HepG2 (cell line): ENCODE results near the gene VCL. TPM values are rescaled to one million over a fixed set of nuclear protein-coding genes. Genes with fewer than 3 reads are reported as not detected.

Experiments
- ATAC-seq: fragments of 200-7000 bp; cut with Tn5 transposase; 3 replicates; pipeline ENCODE4 v1.9.1; 2020; ENCODE audit warnings: mild to moderate bottlenecking, moderate library complexity
- BruUV-seq: library from RNA; stranded (reverse); fragments of 400-500 nt; replicated peaks from 2 replicates; lab custom pipeline; 2021; lab: Mats Ljungman, UMichigan
- CTCF ChIA-PET: fragments of 300-600 bp; formaldehyde crosslinking; extraction: SDS; loops from one replicate; lab custom pipeline; 2021; ENCODE audit warnings: low total read pairs, inconsistent platforms, low intra/inter-chr PET ratio; lab: Yijun Ruan, JAX
- POLR2A ChIA-PET: fragments of 350-600 bp; sonication (Branson Sonifier 250); formaldehyde crosslinking; loops from one replicate; lab custom pipeline; 2020; ENCODE audit warnings: antibody characterized with exemption, inconsistent platforms; lab: Yijun Ruan, JAX
- DNase-seq: peaks from one replicate; pipeline ENCODE4 v3.0.0-alpha.2; 2015; ENCODE audit warnings: low spot score
- FAIRE-seq: peaks from 3 replicates; lab custom pipeline; 2011; peaks lifted over from hg19 to GRCh38; lab: Jason Lieb, UNC
- H2AFZ ChIP-seq: one replicate; pipeline ENCODE4 v1.6.1; 2011; ENCODE audit warnings: low read length, inconsistent platforms
- H3K27ac ChIP-seq: fragments of 300-600 bp; 3 replicates; pipeline ENCODE4 v1.8.0; 2011; ENCODE audit warnings: mixed run types, mild to moderate bottlenecking, mixed read lengths, low read length, inconsistent platforms; ENCODE audit not compliant: insufficient read depth; ENCODE audit errors: extremely low read length
- H3K27me3 ChIP-seq, 2 experiments: fragments of 200-600 bp in 1 of 2; 2 replicates in 1 of 2; 3 replicates in 1 of 2; pipeline versions ENCODE4 v1.6.0 to v1.8.0; 2011; ENCODE audit warnings: low read length in 2 of 2, mild to moderate bottlenecking in 2 of 2, moderate library complexity in 2 of 2, inconsistent platforms in 1 of 2; ENCODE audit not compliant: insufficient read depth in 2 of 2, control insufficient read depth in 1 of 2
- H3K36me3 ChIP-seq, 2 experiments: fragments of 200-600 bp in 1 of 2; replicated peaks in 1 of 2; 2 replicates in 1 of 2; 3 replicates in 1 of 2; pipeline versions ENCODE4 v1.5.1 to v1.8.0; 2011; ENCODE audit warnings: low read length in 2 of 2, inconsistent platforms in 1 of 2; ENCODE audit not compliant: insufficient read depth in 2 of 2, control insufficient read depth in 1 of 2
- H3K4me1 ChIP-seq: 2 replicates; pipeline ENCODE4 v1.5.1; 2012; ENCODE audit warnings: low read length, inconsistent platforms; ENCODE audit not compliant: insufficient read depth
- H3K4me2 ChIP-seq: 2 replicates; pipeline ENCODE4 v1.6.0; 2011; ENCODE audit warnings: low read depth, low read length, inconsistent platforms
- H3K4me3 ChIP-seq, 3 experiments: fragments of 200-600 bp in 1 of 3; sonication (generic), shearing (Covaris generic) in 1 of 3; replicated peaks in 1 of 3; 2 replicates each; pipeline ENCODE4 v1.5.1; 2011 to 2016; ENCODE audit warnings: low read length in 3 of 3, inconsistent platforms in 2 of 3, low read depth in 2 of 3, mild to moderate bottlenecking in 2 of 3, control low read depth in 1 of 3, mixed read lengths in 1 of 3; ENCODE audit not compliant: insufficient read depth in 1 of 3
- H3K79me2 ChIP-seq: one replicate; pipeline ENCODE4 v1.6.1; 2011; ENCODE audit warnings: low read length, inconsistent platforms; ENCODE audit not compliant: insufficient read depth
- H3K9ac ChIP-seq: 2 replicates; pipeline ENCODE4 v1.6.0; 2011; ENCODE audit warnings: mild to moderate bottlenecking, low read depth, low read length, inconsistent platforms; ENCODE audit not compliant: insufficient read depth
- H3K9me3 ChIP-seq: 2 replicates; pipeline ENCODE4 v1.5.1; 2012; ENCODE audit warnings: mild to moderate bottlenecking, low read length
- H4K20me1 ChIP-seq: 2 replicates; pipeline ENCODE4 v1.6.0; 2011; ENCODE audit warnings: inconsistent platforms, mild to moderate bottlenecking, low read length, moderate library complexity; ENCODE audit not compliant: insufficient read depth
- BRF2 ChIP-seq: sonication (generic); formaldehyde crosslinking; IDR thresholded peaks from 2 replicates; pipeline ENCODE4 v1.8.1; 2022; ENCODE audit warnings: mild to moderate bottlenecking, missing genetic modification reagents
- ETS1 ChIP-seq: sonication (generic); formaldehyde crosslinking; IDR thresholded peaks from 2 replicates; pipeline ENCODE4 v1.4.0; 2020; ENCODE audit warnings: missing genetic modification reagents
- HMGXB3 ChIP-seq: sonication (generic); formaldehyde crosslinking; IDR thresholded peaks from 2 replicates; pipeline ENCODE4 v1.4.0; 2020; ENCODE audit warnings: missing genetic modification reagents, borderline replicate concordance
- SRSF4 ChIP-seq: fragments of 200-400 bp; formaldehyde crosslinking; IDR thresholded peaks from one replicate; pipeline ENCODE4 v1.6.1; 2018; ENCODE audit warnings: mild to moderate bottlenecking, low read depth, low read length, moderate library complexity; ENCODE audit not compliant: poor library complexity, severe bottlenecking
- ZNF124 ChIP-seq: sonication (generic); formaldehyde crosslinking; IDR thresholded peaks from 2 replicates; pipeline ENCODE4 v1.4.0; 2020; ENCODE audit warnings: missing genetic modification reagents
- ZNF251 ChIP-seq: sonication (generic); formaldehyde crosslinking; IDR thresholded peaks from 2 replicates; pipeline ENCODE4 v1.9.0; 2021; ENCODE audit warnings: mild to moderate bottlenecking, missing genetic modification reagents
- ZNF281 ChIP-seq: sonication (generic); formaldehyde crosslinking; IDR thresholded peaks from 2 replicates; pipeline ENCODE4 v1.4.0; 2020; ENCODE audit warnings: missing genetic modification reagents, borderline replicate concordance
- ZSCAN31 ChIP-seq: sonication (generic); formaldehyde crosslinking; IDR thresholded peaks from 2 replicates; pipeline ENCODE4 v1.5.0; 2020; ENCODE audit warnings: low read depth, mild to moderate bottlenecking, missing genetic modification reagents
- WGBS: methylation state at CpG from one replicate; pipeline ENCODE4 v1.1.6; 2017; ENCODE audit warnings: low lambda C conversion rate; 5-methylcytosine and 5-hydroxymethylcytosine counted together
- in situ Hi-C: cut with HindIII; loops from 2 replicates; pipeline ENCODE4 v1.10.0; 2017; ENCODE audit warnings: low pct_unique_long_range_greater_than_20kb; ENCODE audit not compliant: extremely low pct_ligation_motif_present
- intact Hi-C: fragments of 100-400 bp; cut with micrococcal nuclease; formaldehyde crosslinking; loops from one replicate; pipeline ENCODE4 v1.10.0; 2022; ENCODE audit not compliant: unreplicated experiment
- polyA plus RNA-seq, 8 experiments: library from polyadenylated mRNA; depleted of rRNA in 3 of 8; stranded (reverse) in 7 of 8; unstranded in 1 of 8; fragments of >200 nt; fragmentation: Illumina TruSeq in 4 of 8; extraction: Trizol in 4 of 8; gene quantifications; 2 replicates each; pipeline versions ENCODE4 v1.2.1 to v1.2.3, GENCODE V29; 2011 to 2016; ENCODE audit warnings: low read depth in 4 of 8, missing spikeins in 1 of 8, mixed read lengths in 1 of 8; ENCODE audit not compliant: insufficient read depth in 1 of 8
- total RNA-seq, 5 experiments: library from RNA; depleted of rRNA; stranded (reverse); fragments of >200 nt; fragmentation: Illumina TruSeq; extraction: Trizol; gene quantifications; 2 replicates each; pipeline ENCODE4 v1.2.3, GENCODE V29; 2016; ENCODE audit warnings: low read depth in 1 of 5

Gene VCL
- total and polyA plus RNA-seq, 2 of the 13 experiments (the other 11 are each of a cell fraction or from before 2014, with no cell fraction given) = 17.3 to 26.9 TPM

- BruUV-seq = no TSS peak
- no peaks in the 10 kb centered on the region for H3K9me3 ChIP-seq
- H3K27ac ChIP-seq = no peak overlapping the region
- FAIRE-seq (no peak), DNase-seq (no peak), ATAC-seq (no peak)
- peaks cover 22% of the 10 kb centered on the region for H3K4me1 ChIP-seq
- WGBS = 40% methylated on average over 6 of the region's 6 CpGs
- ChIA-PET POLR2A (no interaction called here), CTCF (no interaction called here)
- H3K27me3 ChIP-seq = no peaks in the 10 kb centered on the region; a peak in 1 of 5 replicates
- H4K20me1 ChIP-seq = no peaks in the 10 kb centered on the region
- H3K36me3 ChIP-seq = no peaks in the 10 kb centered on the region
- intact Hi-C loops (no loop called here), in situ Hi-C loops (no loop called here)
- no peak overlapping the region for H3K4me3 ChIP-seq
- no peak overlapping the region for H3K4me2 ChIP-seq
- no peaks in the 10 kb centered on the region for H3K79me2 ChIP-seq
- no peak overlapping the region for H2AFZ ChIP-seq
- TF ChIP-seq ZNF281 (CRISPR knock-in tag) (no peak), ZNF124 (CRISPR knock-in tag) (no peak), ZNF251 (CRISPR knock-in tag) (no peak), HMGXB3 (CRISPR knock-in tag) (no peak), ZSCAN31 (CRISPR knock-in tag) (no peak), SRSF4 (no peak), ETS1 (no peak), BRF2 (CRISPR knock-in tag) (no peak)
- H3K9ac ChIP-seq = no peak overlapping the region
Measured at GRCh38 chr10:73991884-73992245, 6.1 kb upstream of the VCL start.
